Fibroblast of lung (primary cell): ENCODE data around the gene FBXO38. TPM values are rescaled to one million over a fixed set of nuclear protein-coding genes. Genes with fewer than 3 reads are reported as not detected.
A peak's percentile ranks its signal among the peaks of the same experiment; 100 is the strongest.

Experiments
- DNase-seq, 2 donors: peaks; one replicate each; pipeline versions ENCODE4 v3.0.0 to v3.0.0-alpha.2; 2010; ENCODE audit warnings: low read depth in 2 of 2
- H2AFZ ChIP-seq: 2 replicates; pipeline ENCODE4 v1.5.1; 2012; ENCODE audit warnings: low read length, control low read depth, inconsistent platforms
- H3K27ac ChIP-seq: 2 replicates; pipeline ENCODE4 v1.5.1; 2011; ENCODE audit warnings: low read length, control low read depth; ENCODE audit not compliant: insufficient read depth
- H3K27me3 ChIP-seq: 2 replicates; pipeline ENCODE4 v1.5.1; 2011; ENCODE audit warnings: mild to moderate bottlenecking, low read length; ENCODE audit not compliant: control insufficient read depth, insufficient read depth
- H3K36me3 ChIP-seq: 2 replicates; pipeline ENCODE4 v1.5.1; 2011; ENCODE audit warnings: low read length; ENCODE audit not compliant: control insufficient read depth, insufficient read depth
- H3K4me1 ChIP-seq: 2 replicates; pipeline ENCODE4 v1.5.1; 2011; ENCODE audit warnings: low read length; ENCODE audit not compliant: control insufficient read depth, insufficient read depth; ENCODE audit errors: extremely low read depth
- H3K4me2 ChIP-seq: 2 replicates; pipeline ENCODE4 v1.5.1; 2011; ENCODE audit warnings: low read length, control low read depth; ENCODE audit not compliant: insufficient read depth; ENCODE audit errors: extremely low read depth
- H3K4me3 ChIP-seq, 4 experiments: fragments of 200-600 bp in 1 of 4; sonication (generic) in 1 of 4; replicated peaks in 1 of 4; 2 replicates each; pipeline ENCODE4 v1.5.1; 2011 to 2016; ENCODE audit warnings: low read length in 4 of 4, low read depth in 3 of 4, mild to moderate bottlenecking in 3 of 4, control low read depth in 2 of 4, inconsistent platforms in 1 of 4, mixed read lengths in 1 of 4; ENCODE audit not compliant: insufficient read depth in 1 of 4; ENCODE audit errors: control extremely low read depth in 1 of 4
- H3K79me2 ChIP-seq: 2 replicates; pipeline ENCODE4 v1.5.1; 2012; ENCODE audit warnings: mild to moderate bottlenecking, low read length, inconsistent platforms; ENCODE audit not compliant: control insufficient read depth, insufficient read depth
- H3K9ac ChIP-seq: 2 replicates; pipeline ENCODE4 v1.5.1; 2011; ENCODE audit warnings: mild to moderate bottlenecking, low read length, control low read depth; ENCODE audit not compliant: insufficient read depth
- H3K9me3 ChIP-seq: 2 replicates; pipeline ENCODE4 v1.5.1; 2012; ENCODE audit warnings: low read depth, low read length; ENCODE audit not compliant: control insufficient read depth, insufficient read depth
- H4K20me1 ChIP-seq: 2 replicates; pipeline ENCODE4 v1.5.1; 2011; ENCODE audit warnings: low read length; ENCODE audit not compliant: control insufficient read depth, insufficient read depth; ENCODE audit errors: extremely low read depth
- CTCF ChIP-seq, 2 donors: IDR thresholded peaks in 1 of 2; conservative IDR thresholded peaks in 1 of 2; 1 replicate in 1 of 2; 2 replicates in 1 of 2; pipeline ENCODE4 v1.5.1; 2011 to 2012; ENCODE audit warnings: low read length in 2 of 2, control low read depth in 1 of 2, inconsistent platforms in 1 of 2, low read depth in 1 of 2, mild to moderate bottlenecking in 1 of 2
- EZH2 ChIP-seq: IDR thresholded peaks from 2 replicates; pipeline ENCODE4 v1.5.1; 2012; ENCODE audit warnings: low read length, control low read depth, mild to moderate bottlenecking; ENCODE audit errors: missing control alignments
- polyA plus RNA-seq, 2 donors: library from polyadenylated mRNA; depleted of rRNA in 1 of 2; stranded (reverse) in 1 of 2; unstranded in 1 of 2; fragments of >200 nt; gene quantifications; 2 replicates each; pipeline ENCODE4 v1.2.1, GENCODE V29; 2011 to 2012; ENCODE audit warnings: missing spikeins in 1 of 2
- total RNA-seq: library from RNA; depleted of rRNA; stranded (reverse); fragments of >200 nt; gene quantifications from 2 replicates; pipeline ENCODE4 v1.2.1, GENCODE V29; 2014

The FBXO38 gene
- total and polyA plus RNA-seq, 2 donors (not counting 1 experiment from before 2014, with no cell fraction given): 25.0 to 62.4 TPM

GRCh38 chr5:148390914-148391313 is 7.2 kb downstream of the FBXO38 start:
- H3K36me3 ChIP-seq: no peaks in the 10 kb centered on the region
- H3K9me3 ChIP-seq: no peaks in the 10 kb centered on the region
- no peak overlapping the region for H3K27ac ChIP-seq
- H3K4me3 ChIP-seq: no peak overlapping the region
- H2AFZ ChIP-seq: no peak overlapping the region
- H3K79me2 ChIP-seq: peaks cover 61% of the 10 kb centered on the region
- TF ChIP-seq CTCF (conservative IDR thresholded peaks at IDR 0.05 in 1 of 2, IDR thresholded peaks at IDR 0.05 in 1 of 2; ENCODE audit: low read depth in 1 of 2, low read length in 2 of 2) (no peak), EZH2 (no peak)
- H3K27me3 ChIP-seq: no peaks in the 10 kb centered on the region
- no peak overlapping the region for H3K9ac ChIP-seq
- DNase-seq: no peak
- no peak overlapping the region for H3K4me2 ChIP-seq
- H3K4me1 ChIP-seq: peaks cover 3% of the 10 kb centered on the region
- H4K20me1 ChIP-seq: no peaks in the 10 kb centered on the region

- no peak for TF ChIP-seq CTCF (conservative IDR thresholded peaks at IDR 0.05 in 1 of 2, IDR thresholded peaks at IDR 0.05 in 1 of 2; ENCODE audit: low read depth in 1 of 2, low read length in 2 of 2)
- TF ChIP-seq EZH2: no peak
- Histone ChIP-seq H3K9me3 (no peaks in the 10 kb centered on the region), H2AFZ (no peak overlapping the region), H3K9ac (no peak overlapping the region), H3K4me1 (no peaks in the 10 kb centered on the region), H3K4me2 (no peak overlapping the region), H3K27ac (no peak overlapping the region), H3K36me3 (no peaks in the 10 kb centered on the region), H3K27me3 (no peaks in the 10 kb centered on the region), H3K4me3 (no peak overlapping the region), H4K20me1 (no peaks in the 10 kb centered on the region), H3K79me2 (peaks cover 56% of the 10 kb centered on the region)
- peak in 1 of 2 donors; percentile 15 for DNase-seq
Measured at GRCh38 chr5:148391422-148391821, 7.7 kb downstream of the FBXO38 start.

- DNase-seq: no peak
Measured at GRCh38 chr5:148393390-148393741, 9.6 kb downstream of the FBXO38 start.

More at GRCh38 chr5:148393390-148393741, 9.6 kb downstream of the FBXO38 start:
- H3K9me3 ChIP-seq: no peaks in the 10 kb centered on the region
- no peaks in the 10 kb centered on the region for H3K36me3 ChIP-seq
- no peaks in the 10 kb centered on the region for H3K4me1 ChIP-seq
- no peak for TF ChIP-seq CTCF (conservative IDR thresholded peaks at IDR 0.05 in 1 of 2, IDR thresholded peaks at IDR 0.05 in 1 of 2; ENCODE audit: low read depth in 1 of 2, low read length in 2 of 2)
- TF ChIP-seq EZH2: no peak
- H3K27ac ChIP-seq: no peak overlapping the region
- H4K20me1 ChIP-seq: no peaks in the 10 kb centered on the region
- H3K9ac ChIP-seq: no peak overlapping the region
- H3K4me2 ChIP-seq: no peak overlapping the region
- H3K4me3 ChIP-seq: no peak overlapping the region
- H2AFZ ChIP-seq: no peak overlapping the region
- H3K27me3 ChIP-seq: no peaks in the 10 kb centered on the region
- peaks cover 48% of the 10 kb centered on the region for H3K79me2 ChIP-seq
